GM21723 (cell line): ENCODE results near the gene HRNR.
"Not testable (repeated sequence)": the region's sequence is repeated elsewhere in the genome, so short reads cannot be mapped to it uniquely, and the experiment has no call there.

Experiments used
- ATAC-seq: cut with Tn5 transposase; IDR thresholded peaks from one replicate; pipeline ENCODE4 v1.9.1; 2021; ENCODE audit warnings: mild to moderate bottlenecking, moderate library complexity; ENCODE audit not compliant: unreplicated experiment

The HRNR gene

DNA sequence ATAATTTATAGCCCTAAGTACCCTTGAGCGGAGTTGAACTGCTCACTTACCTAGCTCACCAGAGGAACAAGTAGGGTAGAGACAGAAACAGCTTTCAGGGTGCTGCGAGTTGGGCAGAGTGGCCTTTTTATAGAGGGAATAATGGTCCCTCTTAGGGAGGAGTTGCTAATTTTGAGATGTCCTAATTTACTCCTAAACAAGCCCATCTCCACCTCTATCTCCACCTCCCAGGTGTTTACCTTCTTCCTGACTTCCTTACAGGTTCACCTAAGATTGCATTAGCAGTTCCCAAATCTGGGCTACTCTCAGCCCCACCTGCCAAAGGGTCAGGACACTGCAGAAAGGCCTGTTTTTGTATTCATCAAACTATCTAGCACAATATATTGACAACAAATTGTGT lies at the start of gene HRNR:
HRNR (minus strand) TSS at position 101 of the 400 bp plus-strand sequence. CDS start 940 bp downstream, outside the sequence.
- no peak for ATAC-seq

DNA sequence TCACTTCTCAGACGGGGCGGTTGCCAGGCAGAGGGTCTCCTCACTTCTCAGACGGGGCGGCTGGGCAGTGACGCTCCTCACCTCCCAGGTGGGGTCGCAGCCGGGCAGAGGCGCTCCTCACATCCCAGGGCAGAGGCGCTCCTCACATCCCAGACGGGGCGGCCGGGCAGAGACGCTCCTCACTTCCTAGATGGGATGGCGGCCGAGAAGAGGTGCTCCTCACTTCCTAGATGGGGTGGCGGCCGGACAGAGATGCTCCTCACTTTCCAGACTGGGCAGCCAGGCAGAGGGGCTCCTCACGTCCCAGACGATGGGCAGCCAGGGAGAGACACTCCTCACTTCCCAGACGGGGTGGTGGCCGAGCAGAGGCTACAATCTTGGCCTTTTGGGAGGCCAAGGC lies 32.4 kb upstream of the HRNR start:
- ATAC-seq, result not testable (repeated sequence)

DNA sequence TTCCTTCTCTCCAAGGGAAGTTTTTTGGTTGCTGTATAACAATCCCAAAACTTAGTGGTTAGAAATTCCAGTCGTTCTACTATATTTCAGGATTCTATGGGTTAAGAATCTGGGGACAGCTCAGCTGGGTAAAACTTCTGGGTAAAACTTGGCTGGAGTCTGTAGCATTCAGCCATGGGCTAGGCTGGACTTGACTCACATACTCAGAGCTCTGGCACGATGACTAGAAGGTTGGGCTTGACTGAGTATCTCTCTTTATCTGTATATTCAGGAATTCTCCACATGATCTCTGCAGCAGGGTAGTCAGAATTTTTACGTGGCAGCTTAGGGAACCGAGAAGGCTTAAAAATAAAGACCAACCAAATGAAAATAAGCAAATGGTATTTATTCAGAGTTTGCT lies 28.2 kb upstream of the HRNR start:
- ATAC-seq, result no peak

DNA sequence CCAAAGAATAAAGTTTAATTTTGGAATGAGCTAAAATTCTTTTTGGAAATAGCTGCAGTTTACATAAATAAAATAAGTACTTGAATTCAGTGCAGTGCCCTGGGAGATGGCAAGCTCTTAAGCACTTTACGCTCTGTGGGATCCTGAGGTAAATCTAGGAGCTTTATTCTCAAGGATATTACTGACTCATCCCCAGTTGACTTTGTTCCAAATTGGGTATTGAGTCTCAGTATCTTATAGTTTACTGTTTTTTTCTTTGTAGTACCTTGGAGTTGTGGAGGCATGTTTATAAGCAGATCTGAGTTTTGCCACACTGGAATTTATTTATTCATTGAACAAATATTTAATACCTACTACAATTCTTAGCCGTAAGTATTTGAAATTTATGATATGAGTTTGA lies 27.4 kb upstream of the HRNR start:
- no peak for ATAC-seq

DNA sequence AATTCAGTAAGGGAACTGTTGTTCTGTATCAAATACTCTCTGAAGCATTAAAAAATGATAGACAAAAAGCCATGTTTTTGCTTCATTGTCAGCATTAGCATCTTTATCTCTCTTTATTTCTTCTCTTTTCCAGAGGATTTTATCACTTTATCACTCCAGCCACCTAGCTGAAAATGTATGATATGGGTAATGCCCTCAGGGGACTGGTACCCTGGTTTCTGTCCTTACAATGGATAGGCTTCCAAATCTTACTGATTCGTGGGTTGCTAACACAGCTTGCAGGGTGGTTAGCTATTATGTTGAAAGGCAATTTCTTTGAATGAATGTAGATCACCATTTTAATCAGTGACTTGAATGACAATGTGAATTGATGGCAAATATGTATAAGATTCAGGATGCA lies 23.3 kb upstream of the HRNR start:
- ATAC-seq, result no peak

DNA sequence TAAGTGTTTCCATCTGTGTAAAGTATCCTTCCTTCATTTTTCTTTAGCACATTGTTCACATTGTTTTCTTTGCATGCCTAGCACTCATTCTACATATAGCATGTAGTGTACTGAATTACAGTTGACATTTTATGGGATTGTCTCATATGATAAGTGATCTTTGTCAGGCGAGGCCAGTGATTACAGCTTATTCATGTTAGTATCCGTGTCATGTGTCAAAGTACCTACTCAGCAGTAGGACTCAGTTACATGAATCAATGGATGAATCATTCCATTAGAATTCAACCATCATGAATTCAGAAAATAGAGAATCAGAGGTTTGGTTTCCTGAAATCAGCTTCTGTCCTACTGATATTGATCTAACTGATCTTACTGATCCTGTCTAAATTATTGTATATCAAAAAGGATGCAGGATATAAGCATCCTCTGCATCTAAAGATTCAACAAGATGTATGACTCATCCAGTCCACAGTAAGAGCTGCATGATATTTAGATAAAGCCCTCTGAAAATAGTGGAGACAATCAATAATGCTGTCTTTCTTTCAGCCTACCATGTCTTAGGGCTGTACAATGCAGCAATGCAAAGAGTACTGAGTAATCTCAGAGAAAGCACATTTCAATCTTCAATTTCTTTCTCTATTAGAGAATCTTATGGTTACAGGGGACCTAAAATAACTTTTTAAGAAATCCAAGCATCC lies 20.7 kb upstream of the HRNR start:
- ATAC-seq, result no peak

DNA sequence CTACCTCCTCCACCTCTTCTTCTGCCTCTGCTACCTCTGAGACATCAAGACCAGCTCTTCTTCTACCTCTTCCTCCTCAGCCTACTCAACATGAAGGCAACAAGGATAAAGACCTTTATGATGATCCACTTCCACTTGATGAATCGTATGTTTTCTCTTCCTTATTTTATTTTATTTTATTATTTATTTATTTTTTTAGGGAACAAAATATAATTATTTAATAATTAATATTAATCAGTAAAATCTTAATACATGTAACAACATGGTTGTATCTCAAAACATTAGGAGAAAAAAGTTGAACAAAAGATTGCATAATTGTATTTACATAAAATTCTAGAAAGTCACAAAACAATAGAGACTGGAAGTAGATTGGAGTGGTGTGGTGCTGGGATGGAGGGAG lies 13.1 kb upstream of the HRNR start:
- ATAC-seq, result no peak

DNA sequence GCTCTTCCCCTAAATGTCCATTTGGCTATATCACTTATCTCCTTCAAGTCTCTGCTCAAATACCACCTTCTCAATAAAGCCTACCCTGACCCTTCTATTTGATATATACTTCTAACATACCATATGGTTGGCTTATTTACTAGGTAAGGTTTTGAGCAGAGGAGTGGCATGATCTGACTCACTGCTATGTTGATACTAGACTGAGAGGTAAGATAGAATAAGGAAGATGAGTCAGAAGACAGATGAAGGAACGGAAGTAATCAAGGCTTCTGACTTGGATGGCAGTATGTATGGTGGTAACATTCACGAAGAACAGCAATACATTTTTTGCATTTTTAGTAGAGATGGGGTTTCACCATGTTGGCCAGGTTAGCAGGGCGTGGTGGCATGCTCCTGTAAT lies 4.8 kb upstream of the HRNR start:
- ATAC-seq, result no peak

DNA sequence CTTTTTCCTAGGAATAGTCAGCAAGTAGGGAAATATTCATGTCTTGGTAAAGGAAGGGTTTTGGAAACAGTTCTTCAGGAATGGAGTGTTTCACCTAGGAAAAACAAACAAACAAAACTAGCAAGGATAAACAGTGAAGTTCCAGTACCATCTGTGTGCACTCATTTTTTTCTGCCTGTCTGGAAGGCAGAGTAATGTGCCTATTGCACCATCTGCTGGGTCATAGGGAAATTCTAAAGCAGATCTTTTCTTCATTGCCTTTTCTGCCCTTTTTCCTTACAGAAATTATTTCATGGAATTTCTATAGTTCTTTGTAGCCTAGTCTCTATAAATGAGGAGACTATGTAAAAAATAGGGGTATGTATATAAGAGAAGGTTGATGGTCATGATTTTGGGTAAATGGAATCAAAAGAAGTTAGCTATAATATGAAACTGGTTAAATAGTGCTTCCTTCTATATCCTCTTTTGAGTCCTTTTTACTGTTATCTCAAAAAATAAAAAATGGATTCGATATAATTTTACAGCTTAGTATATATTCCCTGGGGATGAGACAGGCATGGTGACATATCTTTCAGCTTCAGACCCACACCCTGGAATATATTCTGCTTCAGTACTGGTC lies 3.4 kb upstream of the HRNR start:
- no peak for ATAC-seq

DNA sequence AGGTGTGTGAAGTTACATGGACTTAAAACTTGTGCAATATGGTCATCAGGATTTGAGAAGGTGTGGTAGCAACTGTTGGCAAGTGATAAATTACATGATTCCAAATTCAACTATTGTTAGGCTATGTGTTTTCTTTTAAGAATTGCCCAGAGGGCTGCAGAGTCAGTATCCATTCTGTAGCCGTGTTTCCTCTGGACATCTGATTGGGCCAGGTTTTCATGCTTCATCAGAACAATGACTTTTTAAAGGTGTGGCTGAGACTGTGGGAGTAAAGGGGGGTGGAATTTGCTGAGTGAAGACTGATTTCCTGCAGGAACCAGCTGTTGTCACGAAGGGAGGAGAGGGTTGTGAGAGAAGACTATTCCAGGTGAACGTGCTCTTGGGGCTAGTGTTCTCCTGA lies 1.7 kb upstream of the HRNR start:
- no peak for ATAC-seq

DNA sequence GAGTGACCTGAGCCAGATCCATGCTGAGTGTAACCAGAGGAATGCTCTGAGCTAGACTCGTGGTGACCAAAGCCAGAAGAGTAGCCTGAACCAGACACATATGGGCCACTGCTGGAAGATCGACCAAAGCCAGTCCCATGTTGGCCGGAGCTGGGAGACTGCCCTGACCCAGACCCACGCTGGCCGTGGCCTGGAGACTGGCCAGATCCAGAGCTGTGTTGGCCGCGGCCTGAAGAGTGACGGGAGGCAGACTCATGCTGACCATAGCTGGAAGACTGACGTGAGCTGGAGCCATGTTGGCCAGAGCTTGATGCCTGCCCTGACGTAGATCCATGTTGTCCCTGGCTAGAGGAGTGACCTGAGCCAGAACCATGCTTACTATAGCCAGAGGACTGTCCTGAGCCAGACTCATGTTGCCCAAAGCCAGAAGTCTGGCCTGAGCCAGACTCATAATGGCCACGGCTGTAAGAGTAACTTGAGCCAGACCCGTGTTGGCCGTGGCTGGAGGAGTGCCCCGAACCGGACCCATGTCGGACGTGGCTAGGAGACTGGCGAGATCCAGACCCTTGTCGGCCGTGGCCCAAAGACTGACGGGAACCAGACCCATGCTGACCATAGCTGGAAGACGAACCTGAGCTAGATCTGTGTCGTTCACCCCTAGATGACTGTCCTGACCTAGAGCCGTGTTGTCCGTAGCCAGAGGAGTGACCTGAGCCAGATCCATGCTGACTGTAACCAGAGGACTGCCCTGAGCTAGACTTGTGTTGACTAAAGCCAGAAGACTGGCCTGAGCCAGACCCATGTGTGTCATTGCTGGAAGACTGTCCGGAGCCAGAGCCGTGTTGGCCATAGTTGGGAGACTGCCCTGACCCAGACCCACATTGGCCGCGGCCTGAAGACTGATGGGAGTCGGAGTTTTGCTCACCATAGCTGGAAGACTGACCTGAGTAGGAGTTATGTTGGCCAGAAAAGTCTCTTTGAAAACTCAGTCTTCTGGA lies 3.5 kb downstream of the HRNR start:
- ATAC-seq, result no peak

DNA sequence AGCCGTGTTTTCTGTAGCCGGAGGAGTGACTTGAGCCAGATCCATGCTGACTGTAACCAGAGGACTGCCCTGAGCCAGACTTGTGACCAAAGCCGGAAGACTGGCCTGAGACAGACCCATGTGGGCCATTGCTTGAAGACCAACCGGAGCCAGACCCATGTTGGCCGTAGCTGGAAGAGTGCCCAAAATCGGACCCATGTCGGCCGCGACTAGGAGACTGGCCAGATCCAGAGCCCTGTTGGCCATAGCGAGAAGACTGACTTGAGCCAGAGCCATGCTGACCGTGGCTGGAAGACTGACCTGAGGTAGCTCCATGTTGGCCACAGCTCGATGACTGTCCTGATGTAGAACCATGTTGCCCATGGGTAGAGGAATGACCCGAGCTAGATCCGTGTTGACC lies 4.6 kb downstream of the HRNR start:
- not testable (repeated sequence) for ATAC-seq

DNA sequence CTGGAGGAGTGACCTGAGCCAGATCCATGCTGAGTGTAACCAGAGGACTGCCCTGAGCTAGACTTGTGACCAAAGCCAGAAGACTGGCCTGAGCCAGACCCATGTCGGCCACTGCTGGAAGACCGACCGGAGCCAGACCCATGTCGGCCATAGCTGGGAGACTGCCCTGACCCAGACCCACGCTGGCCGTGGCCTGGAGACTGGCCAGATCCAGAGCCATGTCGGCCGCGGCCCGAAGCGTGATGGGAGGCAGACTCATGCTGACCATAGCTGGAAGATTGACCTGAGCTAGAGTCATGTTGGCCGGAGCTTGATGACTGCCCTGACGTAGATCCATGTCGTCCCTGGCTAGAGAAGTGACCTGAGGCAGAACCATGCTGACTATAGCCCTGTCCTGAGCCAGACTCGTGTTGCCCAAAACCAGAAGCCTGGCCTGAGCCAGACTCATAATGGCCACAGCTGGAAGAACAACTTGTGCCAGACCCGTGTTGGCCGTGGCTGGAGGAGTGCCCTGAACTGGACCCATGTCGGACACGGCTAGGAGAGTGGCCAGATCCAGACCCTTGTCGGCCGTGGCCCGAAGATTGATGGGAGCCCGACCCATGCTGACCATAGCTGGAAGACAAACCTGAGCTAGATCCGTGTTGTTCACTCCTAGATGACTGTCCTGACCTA lies 5.1 kb downstream of the HRNR start:
- ATAC-seq, result no peak

DNA sequence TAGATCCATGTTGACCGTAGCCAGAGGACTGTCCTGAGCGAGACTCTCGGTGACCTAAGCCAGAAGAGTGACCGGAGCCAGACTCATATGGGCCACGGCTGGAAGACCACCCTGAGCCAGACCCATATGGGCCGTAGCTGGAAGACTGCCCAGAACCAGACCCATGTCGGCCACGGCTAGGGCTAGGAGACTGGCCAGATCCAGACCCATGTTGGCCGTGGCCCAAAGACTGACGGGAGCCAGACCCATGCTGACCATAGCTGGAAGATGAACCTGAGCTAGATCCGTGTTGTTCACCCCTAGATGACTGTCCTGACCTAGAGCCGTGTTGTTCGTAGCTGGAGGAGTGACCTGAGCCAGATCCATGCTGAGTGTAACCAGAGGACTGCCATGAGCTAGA lies 8.4 kb downstream of the HRNR start:
- not testable (repeated sequence) for ATAC-seq

DNA sequence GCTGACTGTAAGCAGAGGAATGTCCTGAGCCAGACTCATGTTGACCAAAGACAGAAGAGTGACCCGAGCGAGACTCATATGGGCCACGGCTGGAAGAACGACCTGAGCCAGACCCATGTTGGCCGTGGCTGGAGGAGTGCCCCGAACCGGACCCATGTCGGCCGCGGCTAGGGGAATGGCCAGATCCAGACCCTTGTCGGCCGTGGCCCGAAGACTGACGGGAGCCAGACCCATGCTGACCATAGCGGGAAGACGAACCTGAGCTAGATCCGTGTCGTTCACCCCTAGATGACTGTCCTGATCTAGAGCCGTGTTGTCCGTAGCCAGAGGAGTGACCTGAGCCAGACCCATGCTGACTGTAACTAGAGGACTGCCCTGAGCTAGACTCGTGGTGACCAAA lies 9.1 kb downstream of the HRNR start:
- not testable (repeated sequence) for ATAC-seq

DNA sequence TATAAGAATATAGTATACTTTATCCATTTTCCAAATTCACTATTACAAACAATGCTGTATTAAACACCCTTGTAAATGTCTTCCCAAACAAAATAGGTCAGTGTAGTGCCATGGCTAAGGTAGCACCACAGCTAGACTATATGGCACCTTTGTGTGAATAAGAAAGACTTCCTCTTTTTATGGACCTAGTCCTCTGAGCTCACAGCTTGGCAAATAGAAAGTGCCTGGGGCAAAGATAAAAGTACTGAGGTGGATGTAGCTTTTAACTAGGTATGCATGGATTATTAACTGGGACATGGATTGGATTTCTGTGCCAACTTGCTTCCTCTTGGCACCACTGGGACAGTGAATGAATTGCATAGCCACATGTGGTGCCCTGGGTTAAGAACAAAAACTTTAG lies 25.0 kb downstream of the HRNR start:
- ATAC-seq, result no peak

DNA sequence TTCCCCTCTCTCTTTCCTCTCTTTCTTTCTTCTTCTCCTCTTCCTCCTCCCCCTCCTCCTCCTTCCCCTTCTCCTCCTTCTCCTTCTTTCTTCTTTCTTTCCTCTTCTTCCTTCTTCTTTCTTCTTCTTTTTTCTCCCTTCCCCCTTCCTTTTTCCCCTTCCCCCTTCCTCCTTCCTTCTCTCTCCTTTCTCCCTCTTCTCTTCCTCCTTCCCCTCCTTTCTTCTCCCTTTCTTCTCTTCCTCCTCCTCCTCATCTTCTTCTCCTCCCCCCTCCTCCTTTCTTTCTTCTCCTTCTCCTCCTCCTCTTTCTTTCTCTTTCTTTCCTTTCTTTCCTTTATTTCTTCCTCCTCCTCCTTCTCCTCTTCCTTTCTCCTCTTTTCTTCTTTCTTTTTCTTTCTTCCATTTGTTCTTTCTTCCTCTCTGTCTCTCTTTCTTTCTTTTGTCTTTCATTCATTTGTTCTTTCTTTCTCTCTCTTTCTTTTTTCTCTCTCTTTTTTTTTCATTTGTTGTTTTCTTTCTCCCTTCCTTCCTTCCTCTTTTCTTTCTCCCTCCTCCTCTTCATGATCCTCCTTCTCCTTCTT lies 26.5 kb downstream of the HRNR start:
- no peak for ATAC-seq

DNA sequence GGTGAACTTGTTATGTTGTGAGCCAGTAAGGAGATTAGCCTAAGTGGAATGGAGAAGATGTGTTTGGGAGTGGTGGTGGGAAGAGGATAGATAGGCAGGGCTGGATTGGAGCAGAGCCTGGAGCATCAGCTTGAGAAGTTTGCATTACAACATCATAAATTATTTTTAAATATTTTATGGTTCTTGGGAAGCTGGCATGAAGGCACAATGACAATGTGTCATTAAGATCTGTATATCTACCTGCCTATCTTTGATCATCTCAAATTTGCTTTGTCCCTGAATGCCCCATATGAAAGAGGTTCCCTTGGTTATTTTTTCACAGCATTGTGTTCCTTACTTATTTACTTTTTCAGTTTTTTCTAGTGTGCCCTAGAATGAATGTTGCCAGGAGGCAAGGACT lies 32.3 kb downstream of the HRNR start:
- ATAC-seq, result no peak

DNA sequence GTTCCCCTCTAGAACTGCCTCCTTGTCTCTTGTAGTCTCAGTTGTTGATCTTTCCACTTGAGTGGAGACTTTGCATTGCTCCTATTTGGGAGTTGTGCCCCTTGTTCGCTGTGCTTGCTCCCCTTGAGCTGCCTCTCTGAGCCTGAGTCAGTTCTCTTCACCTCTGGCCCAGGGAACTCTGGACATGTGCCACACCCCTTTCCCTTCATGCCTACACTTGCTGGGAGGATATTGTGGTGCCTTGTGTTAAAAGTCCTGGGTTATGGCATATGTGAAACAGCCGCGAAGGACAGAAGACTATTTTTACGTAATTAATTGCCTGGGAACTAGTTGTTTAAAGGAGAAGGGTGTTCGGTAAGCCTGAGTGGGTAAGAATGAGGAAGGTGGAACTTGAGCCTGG lies 32.7 kb downstream of the HRNR start:
- ATAC-seq, result no peak

DNA sequence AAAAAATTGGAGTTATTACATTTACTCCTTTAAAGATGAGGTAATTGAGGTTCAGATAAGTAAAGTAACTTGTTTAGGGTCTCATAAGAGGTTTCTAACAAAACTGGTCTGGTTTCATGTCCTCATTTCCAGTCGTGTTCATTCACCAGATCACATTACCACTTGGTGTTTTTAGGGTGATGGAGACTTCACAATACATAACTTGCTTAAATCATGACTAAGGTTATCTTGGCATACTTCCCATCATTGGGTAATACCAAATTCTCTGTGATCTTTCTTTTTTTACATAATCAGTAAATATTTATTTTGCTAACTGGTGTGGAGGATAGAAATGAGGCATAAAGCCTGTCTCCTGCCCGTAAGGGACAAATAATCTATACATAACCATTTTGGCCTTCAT lies 33.4 kb downstream of the HRNR start:
- ATAC-seq, result no peak
